ENCODE data around the gene LRRC38.

Gene LRRC38

GRCh38 chr1:13516606-13517005, 2.8 kb upstream of the LRRC38 start:
- no peak for DNase-seq

- no peak for DNase-seq
Measured at GRCh38 chr1:13514821-13515220, 1.0 kb upstream of the LRRC38 start.

DNA sequence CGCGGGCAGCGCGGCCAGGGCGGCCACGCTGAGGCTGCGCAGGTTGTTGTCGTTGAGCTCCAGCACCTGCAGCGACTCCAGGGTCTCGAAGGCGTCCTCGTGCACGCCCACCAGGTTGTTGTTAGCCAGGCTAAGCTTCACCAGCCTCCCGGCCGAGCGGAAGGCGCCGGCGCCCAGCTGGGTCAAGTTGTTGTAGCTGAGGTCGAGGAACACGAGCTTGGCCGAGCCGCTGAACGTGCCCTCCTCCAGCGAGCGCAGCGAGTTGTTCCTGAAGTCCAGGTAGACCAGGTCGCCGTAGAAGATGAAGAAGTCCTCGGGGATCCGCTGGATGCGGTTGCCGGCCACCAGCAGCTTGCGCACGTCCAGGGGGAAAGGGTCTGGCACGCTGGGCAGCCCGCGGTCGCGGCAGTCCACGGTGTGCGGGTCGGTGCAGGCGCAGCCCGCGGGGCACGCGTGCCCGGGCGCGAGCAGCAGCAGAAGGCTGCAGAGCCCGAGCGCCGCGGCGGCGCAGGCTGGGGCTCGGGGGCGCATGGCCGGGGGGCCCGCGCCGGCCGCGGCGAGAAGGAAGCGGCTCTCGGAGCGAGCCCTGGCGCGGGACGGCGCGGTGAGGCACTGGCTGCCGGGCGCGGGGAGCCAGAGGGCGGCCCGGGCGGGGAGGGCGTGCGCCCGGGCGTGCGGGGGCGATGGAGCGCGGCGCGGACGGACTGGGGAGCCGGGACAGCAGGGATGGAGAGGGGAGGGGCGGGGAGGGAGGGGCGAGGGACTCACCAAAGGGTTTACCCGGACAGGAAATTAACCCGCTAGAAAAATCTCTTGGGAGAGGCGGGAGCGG, 524 bp downstream of the LRRC38 start:
- DNase-seq, result no peak

DNA sequence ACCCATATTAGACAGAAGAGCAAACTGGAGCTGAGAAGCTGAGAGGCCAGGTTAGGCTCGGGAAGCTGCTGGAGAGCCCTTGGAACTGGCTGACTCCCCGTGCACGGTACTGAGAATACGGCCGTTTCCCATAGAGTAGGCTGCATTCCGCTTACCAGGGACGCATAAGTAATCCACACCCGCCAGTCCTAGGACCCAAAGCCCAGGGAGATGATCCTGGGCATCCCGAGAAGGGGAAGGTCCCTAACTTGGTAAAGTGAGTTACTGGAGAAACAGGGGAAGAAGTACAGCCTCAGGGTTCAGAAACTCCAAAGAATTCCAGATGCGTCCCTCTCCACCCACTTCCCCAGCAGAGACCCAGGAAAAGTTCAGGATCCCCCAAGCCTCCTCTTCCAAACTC, 1.3 kb downstream of the LRRC38 start:
- DNase-seq, result no peak

GRCh38 chr1:13510499-13510898, 3.3 kb downstream of the LRRC38 start:
- no peak for DNase-seq

DNA sequence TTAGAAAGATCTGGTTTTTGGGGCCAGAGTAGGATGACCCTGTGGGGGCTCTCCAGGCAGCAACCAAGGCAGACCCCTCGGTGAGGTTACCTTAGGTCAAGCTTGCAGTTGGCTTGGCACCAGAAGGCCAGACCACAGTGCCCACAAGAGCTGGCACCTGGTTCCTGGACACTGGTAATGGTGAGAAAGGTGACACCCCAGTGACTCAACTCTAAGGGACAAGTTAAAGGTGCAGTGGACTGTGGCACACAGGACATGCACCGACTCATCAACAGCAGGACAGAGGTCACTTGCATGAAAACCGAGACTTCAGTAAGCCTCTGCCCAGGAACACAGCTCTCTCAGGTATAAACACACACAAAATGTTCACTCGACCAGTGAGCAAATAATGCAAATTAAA, 6.7 kb downstream of the LRRC38 start:
- DNase-seq, result no peak

- no peak for DNase-seq
Measured at GRCh38 chr1:13505020-13505419, 8.8 kb downstream of the LRRC38 start.

- no peak for DNase-seq
Measured at GRCh38 chr1:13500806-13501205, 13.0 kb downstream of the LRRC38 start.

DNA sequence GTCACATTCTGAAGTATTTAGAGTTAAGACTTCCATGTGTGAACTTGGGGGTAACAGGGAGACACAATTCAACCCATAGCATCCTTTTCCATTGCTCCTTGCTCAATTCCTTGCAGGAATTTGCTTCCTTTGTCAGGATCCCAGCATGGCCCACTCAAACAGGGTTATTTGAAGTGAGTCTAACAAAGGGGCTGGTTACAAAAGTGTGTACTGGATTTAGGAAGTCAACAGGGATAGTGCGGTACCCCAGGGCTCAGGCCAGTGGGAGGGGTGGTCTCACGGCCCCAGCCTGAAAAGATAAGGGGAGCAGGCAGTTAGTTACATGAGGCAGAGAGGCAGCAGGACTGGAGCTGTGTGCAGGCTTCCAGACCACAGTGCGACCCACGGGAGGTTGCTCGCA, 14.4 kb downstream of the LRRC38 start:
- DNase-seq, result no peak

- no peak for DNase-seq
Measured at GRCh38 chr1:13498553-13498952, 15.2 kb downstream of the LRRC38 start.

- no peak for DNase-seq
Measured at GRCh38 chr1:13495186-13495585, 18.6 kb downstream of the LRRC38 start.

GRCh38 chr1:13494712-13495111, 19.1 kb downstream of the LRRC38 start:
- no peak for DNase-seq

- no peak for DNase-seq
Measured at GRCh38 chr1:13494025-13494424, 19.8 kb downstream of the LRRC38 start.

DNA sequence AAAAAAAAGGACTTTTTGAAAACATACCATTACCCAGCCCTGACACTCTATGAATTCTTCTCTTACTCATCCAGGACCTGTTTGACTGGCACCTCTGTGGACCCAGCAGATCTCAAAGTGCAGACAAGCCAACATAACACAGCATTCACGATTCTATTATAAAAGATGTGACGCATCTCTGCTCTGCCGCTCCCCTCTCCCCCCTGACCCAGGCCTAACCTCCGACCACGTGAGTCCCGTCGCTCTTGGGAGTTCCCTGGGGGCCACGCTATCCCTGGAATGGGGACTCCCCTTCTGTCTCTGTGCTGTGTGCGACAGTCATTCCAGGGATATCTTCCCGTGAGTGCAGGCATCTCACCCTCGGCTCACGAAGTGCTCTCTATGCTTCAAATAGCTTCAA, 21.1 kb downstream of the LRRC38 start:
- DNase-seq, result no peak

GRCh38 chr1:13487957-13488356, 25.8 kb downstream of the LRRC38 start:
- no peak for DNase-seq

- no peak for DNase-seq
Measured at GRCh38 chr1:13487143-13487868, 26.5 kb downstream of the LRRC38 start.

GRCh38 chr1:13483946-13484345, 29.9 kb downstream of the LRRC38 start:
- DNase-seq, result no peak

DNA sequence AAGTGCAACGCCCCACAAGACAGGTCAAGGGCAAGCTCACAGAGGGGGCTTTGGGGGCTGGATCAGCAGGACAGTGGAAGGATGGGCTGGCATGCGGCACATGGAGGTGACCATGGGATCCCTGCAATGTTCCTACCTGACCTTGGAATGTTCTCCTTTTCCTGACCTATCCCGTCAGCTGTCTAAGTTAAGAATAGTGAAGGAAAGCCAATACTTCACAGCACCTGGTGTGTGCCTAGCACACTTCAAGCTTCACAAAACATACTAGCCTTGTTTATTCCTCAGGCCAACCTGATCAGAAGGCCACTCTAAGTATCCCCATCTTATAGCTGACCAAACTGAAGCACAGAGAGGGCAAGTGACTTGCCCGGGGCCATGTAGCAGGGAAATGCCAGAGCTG, 31.2 kb downstream of the LRRC38 start:
- no peak for DNase-seq

DNA sequence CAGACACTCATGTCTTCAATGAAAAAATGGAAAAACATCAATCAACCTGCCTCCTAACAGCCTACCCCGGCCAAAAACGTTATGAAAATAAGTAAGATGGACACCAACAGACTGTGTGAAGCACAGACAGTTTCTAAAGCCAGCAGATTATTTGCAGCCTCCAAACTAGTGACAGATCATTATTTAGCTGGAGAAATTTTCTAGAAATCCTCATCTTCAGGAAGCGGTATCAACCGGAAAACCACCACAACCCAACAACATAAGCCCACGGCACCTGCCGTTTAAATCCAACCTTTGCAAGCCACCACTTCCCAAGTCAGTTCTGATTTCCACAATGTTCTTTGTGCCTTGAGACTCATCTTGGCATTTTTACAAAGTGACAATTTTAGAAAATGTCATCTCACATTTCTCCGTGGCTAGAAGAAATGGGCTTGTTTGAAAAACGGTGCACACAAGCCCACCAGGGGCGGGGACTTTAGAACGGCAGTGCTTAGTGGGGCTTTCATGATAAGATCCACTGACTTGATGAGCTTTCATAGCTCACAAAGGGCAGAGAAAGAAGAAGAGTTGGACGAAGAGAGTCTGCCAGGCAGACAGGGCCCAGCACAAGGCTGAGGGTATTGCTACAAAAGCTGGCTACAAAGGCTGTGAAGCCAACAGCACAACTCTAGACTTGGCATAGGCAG, 34.5 kb downstream of the LRRC38 start:
- no peak for DNase-seq

DNA sequence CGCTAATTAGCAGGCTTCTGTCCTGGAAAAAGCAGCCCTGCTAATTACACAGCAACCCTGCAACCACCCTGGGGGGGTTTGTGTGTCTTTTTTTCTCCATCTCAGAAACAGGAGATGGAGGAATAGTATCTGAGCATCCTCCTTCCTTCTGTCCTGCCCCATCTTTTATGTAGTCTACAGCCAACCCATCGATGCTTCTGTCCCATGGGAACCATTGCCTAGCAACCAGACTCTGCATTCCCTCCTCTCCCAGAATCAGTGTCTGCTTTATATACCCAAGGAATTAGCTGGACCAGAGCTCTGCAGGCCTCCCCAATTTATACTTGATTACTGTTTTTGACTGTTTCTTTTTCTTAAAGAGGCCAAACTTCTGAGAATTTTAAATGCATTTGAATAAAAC, 35.1 kb downstream of the LRRC38 start:
- DNase-seq, result no peak

DNA sequence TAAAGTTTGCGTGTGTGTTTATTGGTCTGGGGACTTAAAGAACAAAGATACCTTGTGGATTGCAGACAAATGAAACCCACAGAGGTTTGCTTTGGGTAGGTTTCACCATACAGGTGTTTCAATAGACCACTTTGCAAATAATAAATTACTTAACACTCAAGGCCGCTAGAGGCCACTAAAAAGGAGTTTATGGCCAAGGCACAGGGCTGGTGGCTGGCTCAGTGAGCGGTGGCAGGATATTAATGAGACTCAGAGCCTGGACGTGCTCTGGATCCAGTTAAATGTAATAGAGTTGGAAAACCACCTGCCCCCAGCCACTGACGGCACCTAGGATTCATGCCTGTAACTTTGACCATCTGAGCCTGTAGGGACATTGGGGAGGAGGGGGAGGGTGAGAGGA, 44.5 kb downstream of the LRRC38 start:
- no peak for DNase-seq

DNA sequence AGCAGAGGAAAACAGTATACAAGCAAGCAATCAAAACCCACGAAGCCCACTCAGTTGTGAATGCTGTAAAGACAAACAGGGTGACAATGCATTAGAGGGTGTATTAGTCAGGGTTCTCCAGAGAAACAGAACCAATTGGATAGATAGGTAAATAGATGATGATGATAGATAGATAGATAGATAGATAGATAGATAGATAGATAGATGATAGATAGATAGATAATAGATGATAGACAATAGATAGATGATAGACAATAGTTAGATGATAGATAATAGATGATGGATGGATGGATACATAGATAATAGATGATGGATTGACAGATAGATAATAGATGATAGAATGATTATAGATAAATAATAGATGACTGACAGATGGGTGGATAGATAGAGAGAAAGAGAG, 48.3 kb downstream of the LRRC38 start:
- no peak for DNase-seq

- no peak for DNase-seq
Measured at GRCh38 chr1:13462682-13463081, 51.1 kb downstream of the LRRC38 start.

GRCh38 chr1:13461977-13462376, 51.8 kb downstream of the LRRC38 start:
- DNase-seq, result no peak
